Activated effector memory CD4-positive, alpha-beta T cell treated with anti-CD3 and anti-CD28 coated beads, Interleukin-2, amount 50 U/mL, for 16 hours (primary cell): ENCODE data around the gene FXYD6.
A peak's percentile ranks its signal among the peaks of the same experiment; 100 is the strongest.
"Not testable (repeated sequence)": the region's sequence is repeated elsewhere in the genome, so short reads cannot be mapped to it uniquely, and the experiment has no call there.

Source experiments
- DNase-seq: peaks from one replicate; pipeline ENCODE4 v3.0.0-alpha.2; 2020

FXYD6 gene

GRCh38 chr11:117815262-117815803, 61.1 kb downstream of the FXYD6 start:
- peak; percentile 87 for DNase-seq

GRCh38 chr11:117814766-117815261, 61.6 kb downstream of the FXYD6 start:
- DNase-seq: peak; percentile 90

- DNase-seq: no peak
Measured at GRCh38 chr11:117814204-117814765, 62.2 kb downstream of the FXYD6 start.

GRCh38 chr11:117810056-117810451, 66.4 kb downstream of the FXYD6 start:
- not testable (repeated sequence) for DNase-seq

GRCh38 chr11:117809236-117810055, 67.0 kb downstream of the FXYD6 start:
- DNase-seq: peak; percentile 79

GRCh38 chr11:117808784-117809183, 67.7 kb downstream of the FXYD6 start:
- no peak for DNase-seq

- peak; percentile 92 for DNase-seq
Measured at GRCh38 chr11:117807482-117808327, 68.8 kb downstream of the FXYD6 start.

GRCh38 chr11:117806846-117807245, 69.6 kb downstream of the FXYD6 start:
- no peak for DNase-seq

- no peak for DNase-seq
Measured at GRCh38 chr11:117805045-117805444, 71.4 kb downstream of the FXYD6 start.

GRCh38 chr11:117803896-117804295, 72.6 kb downstream of the FXYD6 start:
- no peak for DNase-seq

GRCh38 chr11:117799634-117800033, 76.8 kb downstream of the FXYD6 start:
- DNase-seq: no peak

- DNase-seq: peak; percentile 79
Measured at GRCh38 chr11:117796872-117797529, 79.5 kb downstream of the FXYD6 start, which contains the start of gene DSCAML1. Gene DSCAML1, minus strand, starts transcription at chr11:117797216. Its CDS starts 137 bp downstream, at chr11:117797079.

GRCh38 chr11:117796456-117796871, 80.0 kb downstream of the FXYD6 start:
- no peak for DNase-seq

- no peak for DNase-seq
Measured at GRCh38 chr11:117795638-117796455, 80.6 kb downstream of the FXYD6 start.

GRCh38 chr11:117794772-117795629, 81.5 kb downstream of the FXYD6 start:
- no peak for DNase-seq

- DNase-seq: no peak
Measured at GRCh38 chr11:117794135-117794534, 82.3 kb downstream of the FXYD6 start.

- no peak for DNase-seq
Measured at GRCh38 chr11:117793583-117793982, 82.9 kb downstream of the FXYD6 start.

- no peak for DNase-seq
Measured at GRCh38 chr11:117792992-117793391, 83.5 kb downstream of the FXYD6 start.

- no peak for DNase-seq
Measured at GRCh38 chr11:117792241-117792640, 84.2 kb downstream of the FXYD6 start.

- DNase-seq: no peak
Measured at GRCh38 chr11:117790279-117790678, 86.2 kb downstream of the FXYD6 start.
